Osteocyte (in vitro differentiated cells): Measurements from ENCODE around the gene B3GALT5. TPM values are rescaled to one million over a fixed set of nuclear protein-coding genes. Genes with fewer than 3 reads are reported as not detected.
A peak's percentile ranks its signal among the peaks of the same experiment; 100 is the strongest.

Source experiments
- DNase-seq: peaks from one replicate; pipeline ENCODE4 v3.0.0; 2021; ENCODE audit warnings: mixed read lengths; ENCODE audit not compliant: unreplicated experiment; ENCODE audit errors: extremely low spot score
- H3K27ac Mint-ChIP-seq: one replicate; pipeline ENCODE4 v1.8.0; 2021; ENCODE audit warnings: mild to moderate bottlenecking, mixed read lengths; ENCODE audit not compliant: unreplicated experiment
- H3K27me3 Mint-ChIP-seq: one replicate; pipeline ENCODE4 v1.8.0; 2021; ENCODE audit warnings: mixed read lengths; ENCODE audit not compliant: unreplicated experiment
- H3K36me3 Mint-ChIP-seq: one replicate; pipeline ENCODE4 v1.8.0; 2021; ENCODE audit warnings: mixed read lengths; ENCODE audit not compliant: unreplicated experiment
- H3K4me1 Mint-ChIP-seq: one replicate; pipeline ENCODE4 v1.8.0; 2021; ENCODE audit warnings: mixed read lengths; ENCODE audit not compliant: unreplicated experiment
- H3K4me3 Mint-ChIP-seq: one replicate; pipeline ENCODE4 v1.8.0; 2021; ENCODE audit warnings: mild to moderate bottlenecking, moderate library complexity, mixed read lengths; ENCODE audit not compliant: unreplicated experiment
- H3K9me3 Mint-ChIP-seq: one replicate; pipeline ENCODE4 v1.8.0; 2021; ENCODE audit warnings: mixed read lengths; ENCODE audit not compliant: unreplicated experiment
- long read RNA-seq: library from polyadenylated mRNA; unstranded; transcript quantifications from one replicate; pipeline ENCODE4 v2.0.0, GENCODE V29; 2021
- total RNA-seq: library from RNA; stranded (reverse); gene quantifications from 2 replicates; pipeline ENCODE4 v1.2.1, GENCODE V29; 2021
- TF ChIP-seq, protein P1 (sequence below): fragments of 200-600 bp; sonication (generic); IDR thresholded peaks from 2 replicates; pipeline ENCODE4 v1.5.0; 2021; ENCODE audit warnings: antibody characterized with exemption, mild to moderate bottlenecking, moderate library complexity

The B3GALT5 gene, protein sequence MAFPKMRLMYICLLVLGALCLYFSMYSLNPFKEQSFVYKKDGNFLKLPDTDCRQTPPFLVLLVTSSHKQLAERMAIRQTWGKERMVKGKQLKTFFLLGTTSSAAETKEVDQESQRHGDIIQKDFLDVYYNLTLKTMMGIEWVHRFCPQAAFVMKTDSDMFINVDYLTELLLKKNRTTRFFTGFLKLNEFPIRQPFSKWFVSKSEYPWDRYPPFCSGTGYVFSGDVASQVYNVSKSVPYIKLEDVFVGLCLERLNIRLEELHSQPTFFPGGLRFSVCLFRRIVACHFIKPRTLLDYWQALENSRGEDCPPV
- total RNA-seq = not detected in 2 replicates
- long read RNA-seq = 0 reads

DNA sequence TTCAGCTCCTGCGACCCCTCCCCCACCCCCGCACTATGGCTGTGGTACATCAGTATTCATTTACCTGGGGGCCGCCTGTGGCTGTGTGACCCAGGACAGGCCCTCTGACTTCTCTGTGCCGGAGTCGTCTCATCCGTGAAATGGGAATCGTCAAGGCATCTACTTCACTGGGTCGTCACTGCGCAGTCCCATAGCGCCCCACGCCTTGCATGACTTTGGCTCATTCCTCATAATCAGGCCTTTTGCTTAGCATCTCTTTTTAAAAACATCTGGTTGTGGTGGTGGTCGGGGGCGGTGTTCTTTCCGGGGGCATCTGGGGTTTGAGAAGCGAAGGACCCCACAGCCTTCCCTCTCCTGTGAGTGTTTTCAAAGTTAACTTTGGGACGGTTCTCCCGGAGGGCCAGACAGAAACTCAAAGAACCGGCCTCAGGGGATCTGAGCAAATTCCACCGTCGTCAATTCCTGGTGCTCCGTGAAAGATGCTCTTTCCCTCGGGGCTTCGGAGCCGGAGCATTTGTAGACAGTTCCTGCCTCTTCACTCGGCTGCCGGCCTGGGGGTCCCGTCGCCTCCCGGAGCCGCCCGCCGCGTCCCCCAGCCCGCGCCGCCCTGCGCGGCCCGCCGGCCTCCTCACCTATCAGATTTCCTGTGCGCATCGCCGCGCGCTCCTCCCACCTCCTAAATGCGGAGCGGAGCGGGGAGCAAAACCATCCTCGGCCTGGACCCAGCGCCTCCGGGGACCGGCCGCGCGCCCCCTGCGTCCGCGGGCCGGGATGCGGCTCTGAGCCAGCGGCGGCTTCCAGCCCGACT, at the start of gene B3GALT5:
TSS of gene B3GALT5 (plus strand) at position 708 of the 808 bp plus-strand sequence. CDS start 47,620 bp downstream, outside the sequence.
- Mint-ChIP-seq H3K4me1 (peaks cover 8% of the 10 kb centered on the region), H3K9me3 (no peaks in the 10 kb centered on the region), H3K27me3 (peaks cover 49% of the 10 kb centered on the region), H3K4me3 (peak within 1 kb of the TSS; percentile 63), H3K36me3 (no peaks in the 10 kb centered on the region), H3K27ac (no peak within 1 kb of the TSS)
- DNase-seq = no peak
- TF ChIP-seq, protein P1, sequence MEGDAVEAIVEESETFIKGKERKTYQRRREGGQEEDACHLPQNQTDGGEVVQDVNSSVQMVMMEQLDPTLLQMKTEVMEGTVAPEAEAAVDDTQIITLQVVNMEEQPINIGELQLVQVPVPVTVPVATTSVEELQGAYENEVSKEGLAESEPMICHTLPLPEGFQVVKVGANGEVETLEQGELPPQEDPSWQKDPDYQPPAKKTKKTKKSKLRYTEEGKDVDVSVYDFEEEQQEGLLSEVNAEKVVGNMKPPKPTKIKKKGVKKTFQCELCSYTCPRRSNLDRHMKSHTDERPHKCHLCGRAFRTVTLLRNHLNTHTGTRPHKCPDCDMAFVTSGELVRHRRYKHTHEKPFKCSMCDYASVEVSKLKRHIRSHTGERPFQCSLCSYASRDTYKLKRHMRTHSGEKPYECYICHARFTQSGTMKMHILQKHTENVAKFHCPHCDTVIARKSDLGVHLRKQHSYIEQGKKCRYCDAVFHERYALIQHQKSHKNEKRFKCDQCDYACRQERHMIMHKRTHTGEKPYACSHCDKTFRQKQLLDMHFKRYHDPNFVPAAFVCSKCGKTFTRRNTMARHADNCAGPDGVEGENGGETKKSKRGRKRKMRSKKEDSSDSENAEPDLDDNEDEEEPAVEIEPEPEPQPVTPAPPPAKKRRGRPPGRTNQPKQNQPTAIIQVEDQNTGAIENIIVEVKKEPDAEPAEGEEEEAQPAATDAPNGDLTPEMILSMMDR = no peak

DNA sequence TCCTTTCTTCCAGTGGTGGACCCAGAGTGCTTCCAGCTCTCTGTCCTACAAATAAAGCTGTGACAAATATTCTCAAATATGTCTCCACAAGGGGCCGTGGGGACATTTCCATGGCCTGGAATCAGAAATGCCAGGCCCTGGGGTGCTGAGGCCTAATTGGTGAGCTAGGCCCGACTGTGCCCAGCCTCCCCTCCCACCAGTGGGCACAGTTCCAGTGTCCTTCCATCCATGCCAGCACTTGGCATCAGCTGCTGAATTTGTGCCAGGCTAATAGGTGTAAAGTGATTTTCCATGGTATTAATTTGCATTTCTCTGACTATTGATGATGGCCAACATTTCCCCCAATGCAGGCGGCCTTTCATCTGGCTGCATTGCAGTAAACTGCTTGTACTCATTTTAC, 48.5 kb upstream of the B3GALT5 start:
- H3K4me1 Mint-ChIP-seq = no peaks in the 10 kb centered on the region
- no peaks in the 10 kb centered on the region for H3K36me3 Mint-ChIP-seq
- TF ChIP-seq, protein P1 = no peak
- no peak for DNase-seq
- H3K27me3 Mint-ChIP-seq = no peaks in the 10 kb centered on the region
- H3K27ac Mint-ChIP-seq = no peak overlapping the region
- no peak overlapping the region for H3K4me3 Mint-ChIP-seq
- H3K9me3 Mint-ChIP-seq = no peaks in the 10 kb centered on the region

DNA sequence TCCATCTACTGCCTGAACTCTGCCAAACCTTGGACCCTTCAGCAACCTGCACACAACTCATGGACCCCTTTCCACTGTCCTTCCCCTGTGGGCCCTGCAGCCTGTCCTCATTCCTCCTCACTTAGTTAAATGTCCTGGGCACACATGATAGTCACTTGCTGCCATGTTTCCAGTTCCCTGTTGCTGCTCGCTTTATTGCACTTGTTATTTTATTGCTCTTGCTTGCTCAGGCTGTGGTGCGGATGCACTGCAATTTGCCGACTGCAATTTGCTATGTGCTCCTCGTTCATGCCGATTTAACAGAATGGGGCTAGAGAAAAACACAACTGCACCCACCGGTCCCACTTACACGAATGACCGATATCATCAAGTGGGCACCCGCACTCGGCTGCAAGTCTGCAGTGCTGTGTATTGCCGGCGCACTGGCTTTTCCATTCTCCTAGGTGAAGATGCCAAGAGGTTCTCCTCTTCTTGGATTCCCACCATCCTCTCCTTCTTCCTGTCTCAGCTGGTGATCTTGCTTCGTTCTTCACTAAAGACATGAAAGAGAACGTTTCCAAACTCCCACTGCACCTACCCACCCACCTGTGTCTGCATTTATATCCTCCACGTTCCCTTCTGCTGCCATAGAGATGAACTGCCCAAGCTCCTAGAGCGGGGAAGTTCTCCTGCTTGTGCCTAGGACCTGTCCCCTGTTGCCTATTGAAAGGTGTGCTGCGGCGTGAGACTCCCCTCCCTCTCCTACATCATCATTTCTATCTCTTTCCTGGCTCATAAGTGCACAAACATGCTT, 45.4 kb upstream of the B3GALT5 start:
- Mint-ChIP-seq H3K4me1 (no peaks in the 10 kb centered on the region), H3K4me3 (no peak overlapping the region), H3K27ac (no peak overlapping the region), H3K9me3 (no peaks in the 10 kb centered on the region), H3K27me3 (no peaks in the 10 kb centered on the region), H3K36me3 (no peaks in the 10 kb centered on the region)
- DNase-seq = no peak
- TF ChIP-seq, protein P1 = no peak

DNA sequence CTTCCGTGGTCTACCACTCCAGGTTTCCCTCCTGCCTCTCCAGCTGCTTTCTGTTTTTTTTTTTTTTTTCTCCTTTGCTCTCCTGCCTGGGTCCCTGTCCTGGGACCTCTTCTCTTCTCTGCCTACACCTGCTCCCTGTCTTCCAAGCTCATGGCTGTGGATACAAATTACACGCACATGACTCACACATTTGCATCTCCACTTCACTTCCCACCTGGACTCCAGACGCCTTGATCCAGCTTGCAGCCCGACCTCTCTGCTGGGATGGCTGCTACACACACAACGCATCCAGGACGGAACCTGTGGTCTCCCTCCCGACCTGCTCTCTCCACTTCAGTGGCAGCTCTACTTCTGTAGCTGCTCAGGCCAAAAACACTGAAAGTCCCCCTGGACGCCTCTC, 44.4 kb upstream of the B3GALT5 start:
- Mint-ChIP-seq H3K4me1 (no peaks in the 10 kb centered on the region), H3K27me3 (peaks cover 5% of the 10 kb centered on the region), H3K36me3 (no peaks in the 10 kb centered on the region), H3K9me3 (no peaks in the 10 kb centered on the region), H3K4me3 (no peak overlapping the region), H3K27ac (no peak overlapping the region)
- TF ChIP-seq, protein P1 = no peak
- no peak for DNase-seq
